Stimulated activated CD8-positive, alpha-beta memory T cell treated with anti-CD3 and anti-CD28 coated beads, Interleukin-12 subunit alpha, Interleukin-12 subunit beta, amount 100 ng/mL, for 1 hour (primary cell): Measurements from ENCODE around the gene SLC4A4.

Experiments
- DNase-seq: peaks from one replicate; pipeline ENCODE4 v3.0.0-alpha.2; 2020; ENCODE audit warnings: low read depth

The SLC4A4 gene

DNA sequence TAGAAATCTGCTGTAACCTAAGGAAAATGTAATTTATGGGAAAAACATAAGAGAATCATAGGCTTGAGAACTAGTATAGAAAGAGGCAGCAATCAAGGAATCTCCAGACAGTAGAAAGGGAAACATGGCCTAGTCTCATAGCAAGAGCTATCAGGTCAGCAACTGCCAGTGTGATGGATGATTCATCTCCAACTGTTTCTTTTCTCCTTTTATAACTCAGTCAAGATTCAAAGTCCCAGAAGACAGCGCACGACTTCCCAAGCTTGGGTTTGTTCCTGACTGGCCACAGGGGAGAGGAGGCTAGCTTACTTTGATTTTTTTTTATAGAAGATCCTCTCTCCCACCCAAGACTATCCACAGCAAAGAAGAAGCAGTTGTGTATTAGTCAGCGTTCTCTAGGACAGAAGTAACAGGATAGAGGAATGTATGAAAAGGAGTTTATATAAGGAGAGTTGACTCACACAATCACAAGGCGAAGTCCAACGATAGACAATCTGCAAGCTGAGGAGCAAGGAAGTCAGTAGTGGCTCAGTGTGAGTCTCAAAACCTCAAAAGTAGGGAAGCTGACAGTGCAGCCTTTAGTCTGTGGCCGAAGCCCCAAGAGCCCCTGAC is 263.6 kb downstream of the SLC4A4 start:
- DNase-seq = no peak

DNA sequence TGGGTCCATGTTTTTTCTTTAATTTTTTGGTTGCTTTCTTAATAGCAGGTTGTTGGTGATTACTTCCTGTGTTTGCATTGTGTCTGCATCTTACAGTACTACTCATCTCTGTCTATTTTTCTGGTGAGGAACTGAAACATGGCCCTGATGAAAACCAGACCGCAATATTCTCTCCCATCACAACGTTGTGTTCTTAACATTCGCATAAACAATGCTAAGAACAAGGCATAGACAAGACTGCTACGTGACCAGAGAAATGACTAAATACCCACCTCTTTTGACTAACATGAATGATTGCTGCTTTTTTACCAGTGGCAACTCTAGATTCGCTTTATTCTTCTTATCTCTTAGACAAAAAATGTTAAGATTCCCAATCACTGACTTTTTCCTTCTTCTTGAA is 266.0 kb downstream of the SLC4A4 start:
- DNase-seq = no peak

DNA sequence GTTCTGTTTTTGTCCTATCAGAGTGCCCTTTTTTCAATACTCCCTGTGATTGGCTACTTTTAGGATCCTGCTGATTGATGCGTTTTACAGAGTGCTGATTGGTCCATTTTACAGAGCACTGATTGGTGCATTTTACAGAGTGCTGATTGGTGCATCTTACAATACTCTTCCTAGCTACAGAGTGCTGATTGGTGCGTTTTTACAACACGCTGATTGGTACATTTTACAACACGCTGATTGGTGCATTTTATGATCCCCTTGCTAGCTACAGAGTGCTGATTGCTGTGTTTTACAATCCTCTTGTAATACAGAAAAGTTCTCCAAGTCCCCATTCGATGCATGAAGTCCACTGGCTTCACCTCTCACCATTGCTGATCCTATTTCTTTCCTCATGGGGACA is 268.3 kb downstream of the SLC4A4 start:
- DNase-seq = no peak

DNA sequence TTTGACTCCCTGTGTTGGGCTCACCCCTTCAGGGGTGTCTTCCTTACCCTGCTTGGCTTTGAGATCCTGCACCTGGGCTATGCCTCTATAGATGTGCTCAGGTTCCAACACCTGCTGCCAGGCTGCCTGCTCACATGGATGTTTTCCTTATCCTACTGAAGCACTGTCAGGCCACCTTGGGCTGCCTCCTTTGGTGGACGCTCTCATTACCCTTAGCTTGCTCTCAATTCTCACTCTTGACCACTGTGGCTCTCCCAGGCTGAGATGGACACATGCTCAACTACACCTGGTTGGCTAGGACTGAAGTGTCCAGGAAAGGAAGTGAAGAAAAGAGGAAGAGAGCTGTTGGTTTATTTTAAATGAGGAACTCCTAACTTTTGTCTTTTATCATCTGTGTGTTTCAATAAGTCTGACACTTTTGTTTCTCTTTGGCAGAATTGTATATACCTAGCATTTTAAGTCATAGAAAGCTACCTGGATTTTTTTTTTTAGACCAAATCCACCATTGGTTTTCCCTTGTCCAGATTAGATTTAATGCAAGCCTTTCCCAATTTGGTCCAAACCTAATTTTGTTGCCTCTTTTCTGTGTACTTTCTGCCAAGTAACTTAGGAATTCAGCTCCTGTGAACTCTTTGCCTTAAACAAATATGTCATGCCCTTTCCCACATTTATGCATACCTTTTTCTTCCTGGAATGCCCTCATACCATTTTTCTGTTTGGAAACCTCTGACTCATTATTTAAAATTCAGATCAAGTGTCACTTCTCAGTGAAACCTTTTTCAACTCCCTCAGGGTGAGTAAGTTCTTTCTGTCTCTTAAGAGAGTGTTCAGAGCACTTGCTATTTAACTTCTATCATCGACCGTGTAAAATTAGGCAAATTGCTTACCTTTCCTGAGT is 269.2 kb downstream of the SLC4A4 start:
- DNase-seq = no peak

DNA sequence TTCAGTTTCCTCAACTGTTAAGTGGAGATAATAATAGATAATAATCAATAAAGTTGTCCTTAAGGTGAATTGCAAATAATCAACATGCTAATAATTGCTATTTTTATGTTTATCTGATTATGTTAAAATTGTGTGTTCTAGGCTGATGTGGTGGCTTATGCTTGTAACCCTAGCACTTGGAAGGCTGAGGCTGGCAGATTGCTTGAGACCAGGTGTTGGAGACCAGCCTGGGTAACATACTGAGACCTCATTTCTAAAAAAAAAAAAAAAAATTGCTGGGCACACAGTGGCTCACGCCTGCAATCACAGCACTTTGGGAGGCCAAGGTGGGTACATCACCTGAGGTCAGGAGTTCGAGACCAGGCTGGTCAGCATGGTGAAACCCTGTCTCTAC is 269.9 kb downstream of the SLC4A4 start:
- no peak for DNase-seq

DNA sequence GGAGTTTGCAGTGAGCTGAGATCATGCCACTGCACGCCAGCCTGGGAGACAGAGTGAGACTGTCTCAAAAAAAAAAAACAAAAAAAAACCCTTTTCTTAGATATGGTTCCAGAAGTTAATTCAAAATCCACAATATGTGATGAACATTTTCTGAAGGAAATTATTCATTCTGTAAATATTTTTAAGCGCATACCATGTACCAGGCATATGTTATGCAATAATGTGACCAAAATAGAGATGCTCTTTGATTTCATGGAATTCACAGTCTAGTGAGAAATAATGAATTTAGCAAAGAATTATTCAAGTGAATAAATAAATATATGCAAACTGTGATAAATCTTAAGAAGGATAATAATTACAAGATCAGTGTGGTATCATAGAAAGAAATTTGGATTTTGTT is 270.3 kb downstream of the SLC4A4 start:
- DNase-seq = no peak

DNA sequence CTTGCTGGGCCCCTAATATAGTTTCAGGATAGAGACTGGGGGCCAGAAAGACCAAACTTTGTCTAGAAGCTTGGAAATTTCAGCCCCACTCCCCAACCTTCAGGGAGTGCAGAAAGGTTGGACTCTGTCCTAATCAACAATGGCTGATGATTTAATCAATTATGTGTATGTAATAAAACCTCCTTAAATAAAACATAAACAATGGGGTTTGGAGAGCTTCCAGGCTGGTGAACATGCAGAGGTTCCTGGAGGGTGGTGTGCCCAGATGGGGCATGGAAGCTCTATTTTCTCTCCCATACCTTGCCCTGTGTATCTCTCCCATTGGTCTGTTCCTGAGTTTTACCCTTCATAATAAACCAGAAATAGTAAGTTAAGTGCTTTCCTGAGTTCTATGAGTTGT is 270.8 kb downstream of the SLC4A4 start:
- DNase-seq = no peak

DNA sequence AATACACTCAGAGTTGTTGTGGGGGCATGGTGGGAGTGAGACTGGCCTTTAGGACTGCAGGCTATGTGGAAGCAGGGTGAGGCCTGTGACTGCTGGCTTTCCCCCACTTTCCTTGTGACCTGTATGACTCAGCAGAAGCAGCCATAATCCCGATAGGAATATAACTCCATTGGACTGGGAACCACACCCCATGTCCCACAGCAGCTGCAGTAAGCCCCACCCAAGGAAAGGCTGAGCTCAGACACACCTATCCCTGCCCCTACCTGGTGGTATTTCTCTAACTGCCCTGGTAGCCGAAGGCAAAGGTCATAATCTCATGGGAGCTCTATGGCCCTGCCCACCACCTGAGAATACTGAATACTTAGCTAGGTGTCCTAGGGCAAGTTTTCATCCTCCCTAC is 275.8 kb downstream of the SLC4A4 start:
- DNase-seq = no peak

DNA sequence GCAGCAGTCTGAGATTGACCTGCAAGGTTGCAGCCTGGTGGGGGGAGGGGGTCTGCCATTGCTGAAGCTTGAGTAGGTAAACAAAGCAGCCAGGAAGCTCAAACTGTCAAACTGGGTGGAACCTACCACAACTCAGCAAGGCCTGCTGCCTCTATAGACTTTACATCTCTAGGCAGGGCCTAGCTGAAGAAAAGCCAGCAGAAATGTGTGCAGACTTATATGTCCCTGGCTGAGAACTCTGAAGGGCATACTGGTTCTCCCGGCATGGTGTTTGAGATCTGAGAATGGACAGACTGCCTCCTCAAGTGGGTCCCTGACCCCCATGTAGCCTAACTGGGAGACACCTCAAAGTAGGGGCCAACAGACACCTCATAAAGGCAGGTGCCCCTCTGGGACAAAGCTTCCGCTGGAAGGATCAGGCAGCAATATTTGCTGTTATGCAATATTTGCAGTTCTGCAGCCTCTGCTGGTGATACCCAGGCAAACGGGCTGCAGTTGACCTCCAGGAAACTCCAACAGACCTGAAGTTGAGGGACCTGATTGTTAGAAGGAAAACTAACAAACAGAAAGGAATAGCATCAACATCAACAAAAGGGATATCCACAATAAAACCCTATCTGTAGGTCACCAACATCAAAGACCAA is 277.5 kb downstream of the SLC4A4 start:
- no peak for DNase-seq
